H1 (cell line): ENCODE results near the gene SHOC1. TPM values are rescaled to one million over a fixed set of nuclear protein-coding genes. Genes with fewer than 3 reads are reported as not detected.

Experiments
- ATF3 ChIP-seq: IDR thresholded peaks from 2 replicates; pipeline ENCODE4 v1.6.1; 2011; ENCODE audit warnings: low read depth, mild to moderate bottlenecking, low read length; ENCODE audit not compliant: insufficient read depth
- CHD2 ChIP-seq: IDR thresholded peaks from 2 replicates; pipeline ENCODE4 v1.6.1; 2012; ENCODE audit warnings: low read length, improper control_type of control experiment
- CHD7 ChIP-seq: fragments of 300-600 bp; sonication (generic); IDR thresholded peaks from 2 replicates; pipeline ENCODE4 v1.7.1; 2012; ENCODE audit warnings: low read length, moderate library complexity, mild to moderate bottlenecking, inconsistent platforms; ENCODE audit not compliant: insufficient replicate concordance
- CREB1 ChIP-seq: IDR thresholded peaks from 2 replicates; pipeline ENCODE4 v1.6.1; 2012; ENCODE audit warnings: inconsistent platforms
- KDM4A ChIP-seq: IDR thresholded peaks from one replicate; pipeline ENCODE4 v1.7.1; 2012; ENCODE audit warnings: low read depth, mild to moderate bottlenecking, moderate library complexity, low read length, inconsistent platforms; ENCODE audit not compliant: severe bottlenecking
- RNF2 ChIP-seq: fragments of 200-900, 300-1000 bp; sonication (generic); IDR thresholded peaks from 2 replicates; pipeline ENCODE4 v1.7.1; 2016; ENCODE audit warnings: borderline replicate concordance, low read depth, mild to moderate bottlenecking, antibody characterized with exemption, low read length; ENCODE audit not compliant: poor library complexity, severe bottlenecking; ENCODE audit errors: missing control alignments
- SAP30 ChIP-seq: fragments of 300-600 bp; sonication (generic); IDR thresholded peaks from 2 replicates; pipeline ENCODE4 v1.7.1; 2012; ENCODE audit warnings: low read length, moderate library complexity, mild to moderate bottlenecking, inconsistent platforms; ENCODE audit not compliant: insufficient read depth, insufficient replicate concordance
- TAF7 ChIP-seq: optimal IDR thresholded peaks from 2 replicates; pipeline ENCODE3; 2011; ENCODE audit warnings: low read depth, mild to moderate bottlenecking, inconsistent platforms, low read length, moderate library complexity, borderline replicate concordance
- YY1 ChIP-seq: IDR thresholded peaks from 2 replicates; pipeline ENCODE4 v1.6.1; 2011; ENCODE audit warnings: low read depth, mild to moderate bottlenecking, low read length
- polyA plus RNA-seq, 7 experiments: library from polyadenylated mRNA; depleted of rRNA in 3 of 7; stranded (reverse) in 5 of 7; unstranded in 2 of 7; fragments of >200 nt in 5 of 7; fragments of 200-250 nt in 2 of 7; gene quantifications; 1 replicate in 5 of 7; 2 replicates in 1 of 7; 4 replicates in 1 of 7; pipeline versions ENCODE4 v1.2.1 to v1.2.3, GENCODE V29; 2011 to 2013; ENCODE audit warnings: missing spikeins in 2 of 7, mixed read lengths in 2 of 7
- total RNA-seq: library from RNA; stranded (reverse); fragmentation: NEBNext Ultra II Directional; extraction: Animal tissue kit (Norgen Biotek cat#: 25700); gene quantifications from 2 replicates; pipeline ENCODE4 v1.2.1, GENCODE V29; 2021

SHOC1 gene
- total and polyA plus RNA-seq, 2 of the 8 experiments (the other 6 are each of a cell fraction or from before 2014, with no cell fraction given), result not detected

GRCh38 chr9:111838439-111838838, 43.7 kb upstream of the SHOC1 start (continued):
- TF ChIP-seq CHD7 (no peak), CREB1 (no peak), RNF2 (no peak), TAF7 (no peak), YY1 (no peak), KDM4A (no peak), ATF3 (no peak), CHD2 (no peak), SAP30 (no peak)
- TF ChIP-seq, all 59 proteins: peak for 0
